Measurements from ENCODE around the gene NPHP4. TPM values are rescaled to one million over a fixed set of nuclear protein-coding genes. Genes with fewer than 3 reads are reported as not detected.

Gene NPHP4
- total and polyA plus RNA-seq, 10 of the 15 experiments (the other 5 are each of a cell fraction or from before 2014, with no cell fraction given) = 0.16 to 10.5 (median 3.1) TPM

- Histone ChIP-seq H3K4me1 (ENCODE audit: control insufficient read depth, insufficient read depth, low read length) (no peaks in the 10 kb centered on the region), H3K4me2 (ENCODE audit: control insufficient read depth, insufficient read depth) (no peak overlapping the region), H3K4me3 (no peak overlapping the region), H3K27ac (ENCODE audit: control insufficient read depth, insufficient read depth) (no peak overlapping the region), H3K9ac (ENCODE audit: control insufficient read depth, insufficient read depth, low read length) (no peak overlapping the region), H3K27me3 (replicated peaks in 1 of 2; ENCODE audit: control insufficient read depth in 2 of 2, insufficient read depth in 2 of 2, low read length in 1 of 2) (0 out of 4 replicates have a peak, but pooled peaks cover 0 to under 1% of the 10 kb centered on the region in 2 experiments), H3K79me2 (ENCODE audit: control insufficient read depth, insufficient read depth, low read length) (no peaks in the 10 kb centered on the region), H2AFZ (ENCODE audit: control insufficient read depth, low read depth, low read length) (no peak overlapping the region), H4K20me1 (ENCODE audit: control insufficient read depth, insufficient read depth) (no peaks in the 10 kb centered on the region), H3K9me3 (replicated peaks; ENCODE audit: control insufficient read depth, insufficient read depth, low read length) (no peaks in the 10 kb centered on the region), H3K36me3 (ENCODE audit: control insufficient read depth in 2 of 2, insufficient read depth in 2 of 2, low read length in 1 of 2) (no peaks in the 10 kb centered on the region)
- intact Hi-C loops (cut with micrococcal nuclease; ENCODE audit: unreplicated experiment) = no loop called here
- BruUV-seq (replicated peaks) = no TSS peak
- ChIA-PET RAD21 (ENCODE audit: unreplicated experiment) (no interaction called here), SMC1A (ENCODE audit: uncharacterized antibody, unreplicated experiment) (no interaction called here), CTCF (no interaction called here), POLR2A (no interaction called here)
- no peak for ATAC-seq
- 25% methylated on average over 17 of the region's 17 CpGs for WGBS (ENCODE audit: insufficient coverage, insufficient replicate concordance, low lambda C conversion rate, missing lambda C conversion rate)
- DNase-seq (ENCODE audit: low read depth, low spot score) = no peak
- in situ Hi-C loops (cut with MboI) = no loop called here
- no peak for FAIRE-seq
- no peak for TF ChIP-seq MYB (IDR thresholded peaks at IDR 0.05; ENCODE audit: borderline replicate concordance, low read depth, low read length)
- no peak for TF ChIP-seq ZNF207 (IDR thresholded peaks at IDR 0.05; ENCODE audit: borderline replicate concordance)
- TF ChIP-seq, protein P1, sequence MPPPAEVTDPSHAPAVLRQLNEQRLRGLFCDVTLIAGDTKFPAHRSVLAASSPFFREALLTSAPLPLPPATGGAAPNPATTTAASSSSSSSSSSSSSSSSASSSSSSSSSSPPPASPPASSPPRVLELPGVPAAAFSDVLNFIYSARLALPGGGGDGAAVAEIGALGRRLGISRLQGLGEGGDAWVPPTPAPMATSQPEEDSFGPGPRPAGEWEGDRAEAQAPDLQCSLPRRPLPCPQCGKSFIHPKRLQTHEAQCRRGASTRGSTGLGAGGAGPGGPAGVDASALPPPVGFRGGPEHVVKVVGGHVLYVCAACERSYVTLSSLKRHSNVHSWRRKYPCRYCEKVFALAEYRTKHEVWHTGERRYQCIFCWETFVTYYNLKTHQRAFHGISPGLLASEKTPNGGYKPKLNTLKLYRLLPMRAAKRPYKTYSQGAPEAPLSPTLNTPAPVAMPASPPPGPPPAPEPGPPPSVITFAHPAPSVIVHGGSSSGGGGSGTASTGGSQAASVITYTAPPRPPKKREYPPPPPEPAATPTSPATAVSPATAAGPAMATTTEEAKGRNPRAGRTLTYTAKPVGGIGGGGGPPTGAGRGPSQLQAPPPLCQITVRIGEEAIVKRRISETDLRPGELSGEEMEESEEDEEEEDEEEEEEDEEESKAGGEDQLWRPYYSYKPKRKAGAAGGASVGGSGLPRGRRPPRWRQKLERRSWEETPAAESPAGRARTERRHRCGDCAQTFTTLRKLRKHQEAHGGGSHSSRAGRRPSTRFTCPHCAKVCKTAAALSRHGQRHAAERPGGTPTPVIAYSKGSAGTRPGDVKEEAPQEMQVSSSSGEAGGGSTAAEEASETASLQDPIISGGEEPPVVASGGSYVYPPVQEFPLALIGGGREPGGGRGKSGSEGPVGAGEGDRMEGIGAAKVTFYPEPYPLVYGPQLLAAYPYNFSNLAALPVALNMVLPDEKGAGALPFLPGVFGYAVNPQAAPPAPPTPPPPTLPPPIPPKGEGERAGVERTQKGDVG (CRISPR knock-in tag; IDR thresholded peaks at IDR 0.05) = no peak
- TF ChIP-seq EGR1 (IDR thresholded peaks at IDR 0.05; ENCODE audit: borderline replicate concordance in 1 of 2, low read depth in 2 of 2, low read length in 2 of 2) = no peak
- no peak for TF ChIP-seq NRF1 (conservative IDR thresholded peaks at IDR 0.05; ENCODE audit: low read depth, low read length)
- TF ChIP-seq BMI1 (IDR thresholded peaks at IDR 0.05; ENCODE audit: borderline replicate concordance) = no peak
- TF ChIP-seq, protein P2, sequence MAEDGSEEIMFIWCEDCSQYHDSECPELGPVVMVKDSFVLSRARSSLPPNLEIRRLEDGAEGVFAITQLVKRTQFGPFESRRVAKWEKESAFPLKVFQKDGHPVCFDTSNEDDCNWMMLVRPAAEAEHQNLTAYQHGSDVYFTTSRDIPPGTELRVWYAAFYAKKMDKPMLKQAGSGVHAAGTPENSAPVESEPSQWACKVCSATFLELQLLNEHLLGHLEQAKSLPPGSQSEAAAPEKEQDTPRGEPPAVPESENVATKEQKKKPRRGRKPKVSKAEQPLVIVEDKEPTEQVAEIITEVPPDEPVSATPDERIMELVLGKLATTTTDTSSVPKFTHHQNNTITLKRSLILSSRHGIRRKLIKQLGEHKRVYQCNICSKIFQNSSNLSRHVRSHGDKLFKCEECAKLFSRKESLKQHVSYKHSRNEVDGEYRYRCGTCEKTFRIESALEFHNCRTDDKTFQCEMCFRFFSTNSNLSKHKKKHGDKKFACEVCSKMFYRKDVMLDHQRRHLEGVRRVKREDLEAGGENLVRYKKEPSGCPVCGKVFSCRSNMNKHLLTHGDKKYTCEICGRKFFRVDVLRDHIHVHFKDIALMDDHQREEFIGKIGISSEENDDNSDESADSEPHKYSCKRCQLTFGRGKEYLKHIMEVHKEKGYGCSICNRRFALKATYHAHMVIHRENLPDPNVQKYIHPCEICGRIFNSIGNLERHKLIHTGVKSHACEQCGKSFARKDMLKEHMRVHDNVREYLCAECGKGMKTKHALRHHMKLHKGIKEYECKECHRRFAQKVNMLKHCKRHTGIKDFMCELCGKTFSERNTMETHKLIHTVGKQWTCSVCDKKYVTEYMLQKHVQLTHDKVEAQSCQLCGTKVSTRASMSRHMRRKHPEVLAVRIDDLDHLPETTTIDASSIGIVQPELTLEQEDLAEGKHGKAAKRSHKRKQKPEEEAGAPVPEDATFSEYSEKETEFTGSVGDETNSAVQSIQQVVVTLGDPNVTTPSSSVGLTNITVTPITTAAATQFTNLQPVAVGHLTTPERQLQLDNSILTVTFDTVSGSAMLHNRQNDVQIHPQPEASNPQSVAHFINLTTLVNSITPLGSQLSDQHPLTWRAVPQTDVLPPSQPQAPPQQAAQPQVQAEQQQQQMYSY (CRISPR knock-in tag; IDR thresholded peaks at IDR 0.05) = no peak
- TF ChIP-seq ATF7 (IDR thresholded peaks at IDR 0.05; ENCODE audit: low read depth) = no peak
- TF ChIP-seq CUX1 (IDR thresholded peaks at IDR 0.05; ENCODE audit: insufficient replicate concordance, low read depth, low read length) = no peak
Observed at GRCh38 chr1:5836776-5837440, 155.3 kb downstream of the NPHP4 start.

All from GM12878 (cell line).